HG03064 (cell line): ENCODE measurements around the gene SMIM21.

Source experiments
- ATAC-seq: cut with Tn5 transposase; IDR thresholded peaks from one replicate; pipeline ENCODE4 v1.9.1; 2021; ENCODE audit warnings: low read depth; ENCODE audit not compliant: unreplicated experiment

The SMIM21 gene

GRCh38 chr18:75427603-75428002 lies at the start of gene SMIM21:
TSS of gene SMIM21 (minus strand) at chr18:75427703. CDS start at chr18:75427563, 140 bp downstream.
- no peak for ATAC-seq

- ATAC-seq = no peak
Measured at GRCh38 chr18:75475228-75475627, 47.7 kb upstream of the SMIM21 start.

- ATAC-seq = no peak
Measured at GRCh38 chr18:75474332-75474731, 46.8 kb upstream of the SMIM21 start.

GRCh38 chr18:75473316-75473715 lies 45.8 kb upstream of the SMIM21 start:
- no peak for ATAC-seq

GRCh38 chr18:75472906-75473305 lies 45.4 kb upstream of the SMIM21 start:
- ATAC-seq = no peak

GRCh38 chr18:75472396-75472795 lies 44.9 kb upstream of the SMIM21 start:
- ATAC-seq = no peak

- no peak for ATAC-seq
Measured at GRCh38 chr18:75471850-75472249, 44.3 kb upstream of the SMIM21 start.

- ATAC-seq = no peak
Measured at GRCh38 chr18:75467851-75468250, 40.3 kb upstream of the SMIM21 start.

- no peak for ATAC-seq
Measured at GRCh38 chr18:75467281-75467795, 39.8 kb upstream of the SMIM21 start.

GRCh38 chr18:75464356-75464755 lies 36.9 kb upstream of the SMIM21 start:
- no peak for ATAC-seq

GRCh38 chr18:75462178-75462832 lies 34.8 kb upstream of the SMIM21 start:
- no peak for ATAC-seq

- no peak for ATAC-seq
Measured at GRCh38 chr18:75456199-75456631, 28.7 kb upstream of the SMIM21 start.

- no peak for ATAC-seq
Measured at GRCh38 chr18:75455249-75456198, 28.0 kb upstream of the SMIM21 start.

- no peak for ATAC-seq
Measured at GRCh38 chr18:75454022-75454795, 26.7 kb upstream of the SMIM21 start.

GRCh38 chr18:75450906-75451305 lies 23.4 kb upstream of the SMIM21 start:
- ATAC-seq = no peak

- no peak for ATAC-seq
Measured at GRCh38 chr18:75441896-75442295, 14.4 kb upstream of the SMIM21 start.

GRCh38 chr18:75439348-75439747 lies 11.8 kb upstream of the SMIM21 start:
- ATAC-seq = no peak

- ATAC-seq = no peak
Measured at GRCh38 chr18:75438891-75439290, 11.4 kb upstream of the SMIM21 start.

- ATAC-seq = no peak
Measured at GRCh38 chr18:75437979-75438378, 10.5 kb upstream of the SMIM21 start.

- no peak for ATAC-seq
Measured at GRCh38 chr18:75433098-75433497, 5.6 kb upstream of the SMIM21 start.

- no peak for ATAC-seq
Measured at GRCh38 chr18:75429975-75430374, 2.5 kb upstream of the SMIM21 start.
